GM23338 (cell line): ENCODE measurements around the gene APBA2.

Experiments used
- CREB1 ChIP-seq: fragments of 250-450 bp; sonication (Bioruptor Pico); IDR thresholded peaks from 2 replicates; pipeline ENCODE4 v1.5.0; 2020; ENCODE audit warnings: low read depth, mild to moderate bottlenecking, moderate library complexity
- CTCF ChIP-seq, 2 experiments: fragments of 200-600 bp in 1 of 2; sonication (generic) in 1 of 2; conservative IDR thresholded peaks; 2 replicates each; pipeline versions ENCODE4 v1.5.1 to v1.6.1; 2016 to 2017; ENCODE audit warnings: antibody characterized with exemption in 2 of 2, low read depth in 2 of 2, mild to moderate bottlenecking in 2 of 2, moderate library complexity in 1 of 2
- ETS1 ChIP-seq: IDR thresholded peaks from 2 replicates; pipeline ENCODE4 v1.6.1; 2016; ENCODE audit warnings: antibody characterized with exemption
- EZH2phosphoT487 ChIP-seq: fragments of 200-600 bp; sonication (generic); IDR thresholded peaks from one replicate; pipeline ENCODE4 v1.8.1; 2018; ENCODE audit warnings: antibody characterized with exemption; ENCODE audit not compliant: unreplicated experiment
- POLR2AphosphoS5 ChIP-seq: IDR thresholded peaks from 2 replicates; pipeline ENCODE4 v1.6.1; 2016; ENCODE audit warnings: antibody characterized with exemption, low read depth
- STAT1 ChIP-seq: IDR thresholded peaks from one replicate; pipeline ENCODE4 v1.6.1; 2016; ENCODE audit warnings: antibody characterized with exemption; ENCODE audit not compliant: unreplicated experiment

- TF ChIP-seq CTCF (conservative IDR thresholded peaks at IDR 0.05; ENCODE audit: low read depth in 2 of 2) (no peak), EZH2phosphoT487 (no peak), ETS1 (no peak), STAT1 (no peak), CREB1 (CRISPR knock-in tag) (no peak), POLR2AphosphoS5 (no peak)
Measured at GRCh38 chr15:29091666-29092065, 205.9 kb downstream of the APBA2 start.
